K562 (cell line): ENCODE measurements around the gene PPP4C. TPM values are rescaled to one million over a fixed set of nuclear protein-coding genes. Genes with fewer than 3 reads are reported as not detected.

ENCODE experiments used
- BCLAF1 ChIP-seq, 2 experiments: fragments of 450-650 bp in 1 of 2; IDR thresholded peaks; 2 replicates each; pipeline ENCODE4 v1.6.1; 2011 to 2017; ENCODE audit warnings: low read depth in 2 of 2, antibody characterized with exemption in 1 of 2, borderline replicate concordance in 1 of 2, low read length in 1 of 2, mild to moderate bottlenecking in 1 of 2, mixed read lengths in 1 of 2; ENCODE audit not compliant: control insufficient read depth in 1 of 2
- CAMTA2 ChIP-seq: fragments of 250-450 bp; sonication (Bioruptor Pico); conservative IDR thresholded peaks from 2 replicates; pipeline ENCODE4 v1.5.1; 2022
- CHD4 ChIP-seq: fragments of 200-600 bp; sonication (generic); IDR thresholded peaks from 3 replicates; pipeline ENCODE4 v1.6.1; 2012; ENCODE audit warnings: low read depth, mild to moderate bottlenecking, mixed read lengths, low read length, inconsistent platforms; ENCODE audit not compliant: insufficient read depth, insufficient replicate concordance, poor library complexity, severe bottlenecking
- CXXC5 ChIP-seq: fragments of 250-450 bp; sonication (Bioruptor Pico); IDR thresholded peaks from 2 replicates; pipeline ENCODE4 v1.8.0; 2022; ENCODE audit warnings: inconsistent platforms, mild to moderate bottlenecking, moderate library complexity
- GATA2 ChIP-seq: sonication (generic); formaldehyde crosslinking; IDR thresholded peaks from 2 replicates; pipeline ENCODE4 v1.4.0; 2020; ENCODE audit warnings: mild to moderate bottlenecking, missing genetic modification reagents
- HNRNPK ChIP-seq: fragments of 200-400 bp; formaldehyde crosslinking; IDR thresholded peaks from one replicate; pipeline ENCODE4 v1.6.1; 2018; ENCODE audit warnings: mild to moderate bottlenecking, low read depth, low read length; ENCODE audit not compliant: poor library complexity, severe bottlenecking
- KHSRP ChIP-seq: fragments of 450-650 bp; IDR thresholded peaks from 2 replicates; pipeline ENCODE4 v1.6.1; 2017
- MLLT1 ChIP-seq, 2 experiments: fragments of 450-650 bp; IDR thresholded peaks; 2 replicates each; pipeline ENCODE4 v1.6.1; 2016
- TFAP4 ChIP-seq: sonication (generic); formaldehyde crosslinking; IDR thresholded peaks from 2 replicates; pipeline ENCODE4 v1.8.0; 2022; ENCODE audit warnings: missing genetic modification reagents, mild to moderate bottlenecking, moderate library complexity, borderline replicate concordance
- ZBTB49 ChIP-seq: sonication (generic); formaldehyde crosslinking; IDR thresholded peaks from 2 replicates; pipeline ENCODE4 v1.8.0; 2022; ENCODE audit warnings: missing genetic modification reagents, mild to moderate bottlenecking, borderline replicate concordance
- ZC3H8 ChIP-seq: fragments of 450-650 bp; IDR thresholded peaks from 2 replicates; pipeline ENCODE4 v1.6.1; 2017
- ZNF253 ChIP-seq: fragments of 250-450 bp; sonication (Bioruptor Pico); conservative IDR thresholded peaks from 2 replicates; pipeline ENCODE4 v1.6.1; 2021; ENCODE audit warnings: mild to moderate bottlenecking
- ZNF274 ChIP-seq: IDR thresholded peaks from 2 replicates; pipeline ENCODE4 v1.6.1; 2011; ENCODE audit warnings: low read depth, mild to moderate bottlenecking, low read length, moderate library complexity, borderline replicate concordance
- ZNF316 ChIP-seq: fragments of 450-650 bp; IDR thresholded peaks from 2 replicates; pipeline ENCODE4 v1.6.1; 2016
- ZNF561 ChIP-seq: fragments of 450-650 bp; formaldehyde crosslinking; conservative IDR thresholded peaks from 2 replicates; pipeline ENCODE4 v1.4.0; 2020; ENCODE audit warnings: mild to moderate bottlenecking, moderate library complexity
- polyA plus RNA-seq, 8 experiments: library from polyadenylated mRNA; depleted of rRNA in 4 of 8; stranded (reverse) in 5 of 8; unstranded in 3 of 8; fragments of >200 nt; fragmentation: Nextera tagmentation in 2 of 8; fragmentation: Illumina TruSeq in 1 of 8; extraction: Ambion mirVana in 2 of 8; extraction: Trizol in 1 of 8; gene quantifications; 2 replicates each; pipeline versions ENCODE4 v1.2.1 to v1.2.3, GENCODE V29; 2011 to 2014; ENCODE audit warnings: inconsistent platforms in 1 of 8, missing spikeins in 1 of 8
- total RNA-seq, 7 experiments: library from RNA; depleted of rRNA in 6 of 7; stranded (reverse); fragments of >200 nt in 6 of 7; fragmentation: Illumina TruSeq in 2 of 7; extraction: Trizol in 2 of 7; gene quantifications; 2 replicates each; pipeline versions ENCODE4 v1.2.1 to v1.2.3, GENCODE V29; 2011 to 2021; ENCODE audit warnings: low replicate concordance in 1 of 7
- TF ChIP-seq, protein P1 (sequence below): fragments of 450-650 bp; IDR thresholded peaks from 2 replicates; pipeline ENCODE4 v1.6.1; 2016; ENCODE audit warnings: low read depth, mild to moderate bottlenecking, moderate library complexity
- TF ChIP-seq, protein P2 (sequence below): sonication (generic); formaldehyde crosslinking; IDR thresholded peaks from 2 replicates; pipeline ENCODE4 v1.8.1; 2022; ENCODE audit warnings: missing genetic modification reagents

The PPP4C gene
- total and polyA plus RNA-seq, 9 of the 15 experiments (the other 6 are each of a cell fraction or from before 2014, with no cell fraction given): 3.5 to 183 (median 131) TPM

GRCh38 chr16:30087181-30087898 is 11.5 kb downstream of the PPP4C start (continued):
- TF ChIP-seq BCLAF1 (IDR thresholded peaks at IDR 0.05; ENCODE audit: borderline replicate concordance in 1 of 2, control insufficient read depth in 1 of 2, low read depth in 2 of 2, low read length in 1 of 2) (no peak), CHD4 (no peak), ZC3H8 (no peak), TFAP4 (no peak), HNRNPK (no peak), ZNF561 (CRISPR knock-in tag) (no peak), ZNF253 (CRISPR knock-in tag) (no peak), CXXC5 (no peak), ZNF274 (no peak), ZNF316 (peak; percentile 92), GATA2 (CRISPR knock-in tag) (no peak), CAMTA2 (CRISPR knock-in tag) (no peak), KHSRP (no peak), ZBTB49 (CRISPR knock-in tag) (no peak), MLLT1 (IDR thresholded peaks at IDR 0.05) (no peak)
- TF ChIP-seq, protein P1, sequence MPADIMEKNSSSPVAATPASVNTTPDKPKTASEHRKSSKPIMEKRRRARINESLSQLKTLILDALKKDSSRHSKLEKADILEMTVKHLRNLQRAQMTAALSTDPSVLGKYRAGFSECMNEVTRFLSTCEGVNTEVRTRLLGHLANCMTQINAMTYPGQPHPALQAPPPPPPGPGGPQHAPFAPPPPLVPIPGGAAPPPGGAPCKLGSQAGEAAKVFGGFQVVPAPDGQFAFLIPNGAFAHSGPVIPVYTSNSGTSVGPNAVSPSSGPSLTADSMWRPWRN: no peak
- TF ChIP-seq, protein P2, sequence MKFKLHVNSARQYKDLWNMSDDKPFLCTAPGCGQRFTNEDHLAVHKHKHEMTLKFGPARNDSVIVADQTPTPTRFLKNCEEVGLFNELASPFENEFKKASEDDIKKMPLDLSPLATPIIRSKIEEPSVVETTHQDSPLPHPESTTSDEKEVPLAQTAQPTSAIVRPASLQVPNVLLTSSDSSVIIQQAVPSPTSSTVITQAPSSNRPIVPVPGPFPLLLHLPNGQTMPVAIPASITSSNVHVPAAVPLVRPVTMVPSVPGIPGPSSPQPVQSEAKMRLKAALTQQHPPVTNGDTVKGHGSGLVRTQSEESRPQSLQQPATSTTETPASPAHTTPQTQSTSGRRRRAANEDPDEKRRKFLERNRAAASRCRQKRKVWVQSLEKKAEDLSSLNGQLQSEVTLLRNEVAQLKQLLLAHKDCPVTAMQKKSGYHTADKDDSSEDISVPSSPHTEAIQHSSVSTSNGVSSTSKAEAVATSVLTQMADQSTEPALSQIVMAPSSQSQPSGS (CRISPR knock-in tag): no peak
